GM04503 (cell line): ENCODE measurements around the gene HK2.
"Not testable (repeated sequence)": the region's sequence is repeated elsewhere in the genome, so short reads cannot be mapped to it uniquely, and the experiment has no call there.

ENCODE experiments used
- DNase-seq: peaks from one replicate; pipeline ENCODE4 v3.0.0-alpha.2; 2012; ENCODE audit warnings: low read depth

The HK2 gene

GRCh38 chr2:74877376-74877775 is 43.4 kb downstream of the HK2 start:
- DNase-seq, result no peak

GRCh38 chr2:74877781-74878433 is 44.0 kb downstream of the HK2 start:
- DNase-seq, result no peak

- DNase-seq, result no peak
Measured at GRCh38 chr2:74878551-74878950, 44.6 kb downstream of the HK2 start.

- DNase-seq, result no peak
Measured at GRCh38 chr2:74880054-74880728, 46.3 kb downstream of the HK2 start.

- no peak for DNase-seq
Measured at GRCh38 chr2:74881176-74881575, 47.2 kb downstream of the HK2 start.

GRCh38 chr2:74881626-74882298 is 47.8 kb downstream of the HK2 start:
- DNase-seq, result no peak

GRCh38 chr2:74882299-74882687 is 48.4 kb downstream of the HK2 start:
- no peak for DNase-seq

- DNase-seq, result no peak
Measured at GRCh38 chr2:74883011-74883410, 49.1 kb downstream of the HK2 start.

GRCh38 chr2:74884118-74884762 is 50.3 kb downstream of the HK2 start:
- DNase-seq, result no peak

- no peak for DNase-seq
Measured at GRCh38 chr2:74884866-74885265, 50.9 kb downstream of the HK2 start.

- DNase-seq, result no peak
Measured at GRCh38 chr2:74886251-74886650, 52.3 kb downstream of the HK2 start.

- DNase-seq, result no peak
Measured at GRCh38 chr2:74886811-74887210, 52.9 kb downstream of the HK2 start.

- DNase-seq, result peak; percentile 93
Measured at GRCh38 chr2:74887445-74887951, 53.6 kb downstream of the HK2 start.

- no peak for DNase-seq
Measured at GRCh38 chr2:74887960-74888700, 54.2 kb downstream of the HK2 start.

- DNase-seq, result no peak
Measured at GRCh38 chr2:74889159-74889558, 55.2 kb downstream of the HK2 start.

GRCh38 chr2:74890711-74891110 is 56.8 kb downstream of the HK2 start:
- no peak for DNase-seq

- no peak for DNase-seq
Measured at GRCh38 chr2:74891136-74891764, 57.3 kb downstream of the HK2 start.

- not testable (repeated sequence) for DNase-seq
Measured at GRCh38 chr2:74891816-74892215, 57.9 kb downstream of the HK2 start.

- no peak for DNase-seq
Measured at GRCh38 chr2:74892609-74893008, 58.7 kb downstream of the HK2 start.

- DNase-seq, result peak; percentile 65
Measured at GRCh38 chr2:74893332-74893731, 59.4 kb downstream of the HK2 start.

- peak; percentile 66 for DNase-seq
Measured at GRCh38 chr2:74894272-74894981, 60.5 kb downstream of the HK2 start.
